ENCODE results near the gene SIL1. TPM values are rescaled to one million over a fixed set of nuclear protein-coding genes. Genes with fewer than 3 reads are reported as not detected.
"Not testable (repeated sequence)": the region's sequence is repeated elsewhere in the genome, so short reads cannot be mapped to it uniquely, and the experiment has no call there.

SIL1 gene
- total and polyA plus RNA-seq, 2 donors (not counting 3 experiments of a cell fraction or from before 2014, with no cell fraction given) = 47.6 to 67.2 TPM

DNA sequence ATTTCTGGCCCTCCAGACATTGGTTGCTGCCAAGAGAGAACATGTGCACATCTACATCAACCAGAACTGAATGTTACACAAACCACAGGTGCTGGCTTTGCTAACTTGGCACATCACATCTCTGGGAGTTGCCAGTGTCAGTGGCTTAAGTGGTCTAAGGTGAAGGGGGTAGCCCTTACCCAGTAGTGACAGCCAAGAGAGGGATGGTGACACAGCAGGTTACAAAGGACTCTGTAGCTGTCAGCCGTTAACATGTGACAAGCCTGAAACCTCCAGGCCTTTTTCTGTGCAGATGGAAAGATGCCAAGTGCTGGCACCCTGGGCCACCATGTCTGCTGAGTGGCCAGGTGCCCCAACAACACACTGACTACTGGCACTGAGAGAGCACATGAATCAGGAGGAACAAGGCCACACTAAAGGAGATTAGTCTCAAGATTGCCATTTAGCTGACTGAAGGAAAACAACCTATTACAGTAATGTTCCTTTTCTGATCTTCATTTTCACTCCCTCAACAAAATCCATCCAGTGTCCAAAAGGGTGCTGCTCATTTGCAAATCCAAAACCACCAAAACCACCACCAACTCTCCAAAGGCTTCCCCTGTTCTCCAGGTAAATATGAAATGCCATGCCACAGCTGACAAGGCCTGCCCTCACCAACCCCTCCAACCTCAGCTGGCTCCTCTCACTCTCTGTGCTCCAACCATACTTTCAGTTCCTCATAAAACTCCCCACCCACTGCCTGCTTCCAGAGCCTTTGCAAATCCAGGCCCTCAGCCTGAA is 20.2 kb downstream of the SIL1 start:
- no peak for DNase-seq (ENCODE audit: low read depth, low spot score)
- BruUV-seq (replicated peaks) = no TSS peak
- no peak overlapping the region for H2AFZ ChIP-seq (ENCODE audit: low read depth, low read length)
- TF ChIP-seq, protein P1, sequence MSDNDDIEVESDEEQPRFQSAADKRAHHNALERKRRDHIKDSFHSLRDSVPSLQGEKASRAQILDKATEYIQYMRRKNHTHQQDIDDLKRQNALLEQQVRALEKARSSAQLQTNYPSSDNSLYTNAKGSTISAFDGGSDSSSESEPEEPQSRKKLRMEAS (IDR thresholded peaks at IDR 0.05; ENCODE audit: insufficient read depth, insufficient read length) = no peak
- no peak for TF ChIP-seq POLR2AphosphoS5 (IDR thresholded peaks at IDR 0.05; ENCODE audit: insufficient read depth, low read depth, low read length)
- TF ChIP-seq MYC (IDR thresholded peaks at IDR 0.05; ENCODE audit: low read depth, low read length) = no peak
- no peak for TF ChIP-seq FOS (IDR thresholded peaks at IDR 0.05; ENCODE audit: borderline replicate concordance, insufficient read depth, low read length)
- TF ChIP-seq POLR2A (IDR thresholded peaks at IDR 0.05; ENCODE audit: low read depth, low read length) = no peak
- TF ChIP-seq, protein P2, sequence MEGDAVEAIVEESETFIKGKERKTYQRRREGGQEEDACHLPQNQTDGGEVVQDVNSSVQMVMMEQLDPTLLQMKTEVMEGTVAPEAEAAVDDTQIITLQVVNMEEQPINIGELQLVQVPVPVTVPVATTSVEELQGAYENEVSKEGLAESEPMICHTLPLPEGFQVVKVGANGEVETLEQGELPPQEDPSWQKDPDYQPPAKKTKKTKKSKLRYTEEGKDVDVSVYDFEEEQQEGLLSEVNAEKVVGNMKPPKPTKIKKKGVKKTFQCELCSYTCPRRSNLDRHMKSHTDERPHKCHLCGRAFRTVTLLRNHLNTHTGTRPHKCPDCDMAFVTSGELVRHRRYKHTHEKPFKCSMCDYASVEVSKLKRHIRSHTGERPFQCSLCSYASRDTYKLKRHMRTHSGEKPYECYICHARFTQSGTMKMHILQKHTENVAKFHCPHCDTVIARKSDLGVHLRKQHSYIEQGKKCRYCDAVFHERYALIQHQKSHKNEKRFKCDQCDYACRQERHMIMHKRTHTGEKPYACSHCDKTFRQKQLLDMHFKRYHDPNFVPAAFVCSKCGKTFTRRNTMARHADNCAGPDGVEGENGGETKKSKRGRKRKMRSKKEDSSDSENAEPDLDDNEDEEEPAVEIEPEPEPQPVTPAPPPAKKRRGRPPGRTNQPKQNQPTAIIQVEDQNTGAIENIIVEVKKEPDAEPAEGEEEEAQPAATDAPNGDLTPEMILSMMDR (IDR thresholded peaks at IDR 0.05; ENCODE audit: extremely low read depth in 1 of 2, insufficient read depth in 1 of 2, low read depth in 1 of 2, low read length in 2 of 2) = no peak
- no peak for TF ChIP-seq EZH2 (IDR thresholded peaks at IDR 0.05; ENCODE audit: borderline replicate concordance, low read depth, low read length, severe bottlenecking)
- no peak for TF ChIP-seq GATA2 (IDR thresholded peaks at IDR 0.05; ENCODE audit: insufficient read depth, insufficient read length, low read depth, low read length)
- no peak for TF ChIP-seq JUN (IDR thresholded peaks at IDR 0.05; ENCODE audit: borderline replicate concordance, insufficient read depth, insufficient read length, low read depth)
- POLR2A ChIA-PET = no interaction called here
- no peaks in the 10 kb centered on the region for H4K20me1 ChIP-seq (replicated peaks; ENCODE audit: control insufficient read depth, extremely low read depth, insufficient read depth, low read length)
- H3K4me1 ChIP-seq (ENCODE audit: control insufficient read depth, extremely low read depth, insufficient read depth, low read length) = no peaks in the 10 kb centered on the region
- intact Hi-C loops (cut with micrococcal nuclease) (no loop called here), dilution Hi-C loops (cut with MboI; ENCODE audit: extremely low pct_ligation_motif_present, low sequenced_read_pairs) (no loop called here)
- H3K27me3 ChIP-seq (ENCODE audit: control insufficient read depth in 2 of 2, insufficient read depth in 2 of 2, low read length in 2 of 2) = no peaks in the 10 kb centered on the region
- H3K36me3 ChIP-seq (ENCODE audit: control insufficient read depth in 2 of 2, extremely low read depth in 1 of 2, insufficient read depth in 2 of 2, low read length in 2 of 2) = no peaks in the 10 kb centered on the region
- H3K4me3 ChIP-seq (replicated peaks in 1 of 3; ENCODE audit: insufficient read depth in 1 of 3, low read depth in 1 of 3, low read length in 3 of 3) = no peak overlapping the region
- no peaks in the 10 kb centered on the region for H3K9me3 ChIP-seq (replicated peaks; ENCODE audit: control insufficient read depth, insufficient read depth, low read length)
- H3K9me1 ChIP-seq (replicated peaks; ENCODE audit: control insufficient read depth, extremely low read depth, insufficient read depth, low read length) = no peaks in the 10 kb centered on the region
- no peak for FAIRE-seq
- H3K79me2 ChIP-seq (ENCODE audit: control insufficient read depth, insufficient read depth, low read length) = no peaks in the 10 kb centered on the region
- CTCF ChIA-PET = interaction anchor here (0.6 kb wide), 1 partner anchor 43 kb away, joined by 3 read pairs; no protein-coding TSS in a partner anchor
- no peak overlapping the region for H3K9ac ChIP-seq (replicated peaks; ENCODE audit: extremely low read depth, insufficient read depth, low read length)
- no peak overlapping the region for H3K27ac ChIP-seq (ENCODE audit: insufficient read depth, low read depth, low read length)
- no peak overlapping the region for H3K4me2 ChIP-seq (ENCODE audit: insufficient read depth, low read length)

DNA sequence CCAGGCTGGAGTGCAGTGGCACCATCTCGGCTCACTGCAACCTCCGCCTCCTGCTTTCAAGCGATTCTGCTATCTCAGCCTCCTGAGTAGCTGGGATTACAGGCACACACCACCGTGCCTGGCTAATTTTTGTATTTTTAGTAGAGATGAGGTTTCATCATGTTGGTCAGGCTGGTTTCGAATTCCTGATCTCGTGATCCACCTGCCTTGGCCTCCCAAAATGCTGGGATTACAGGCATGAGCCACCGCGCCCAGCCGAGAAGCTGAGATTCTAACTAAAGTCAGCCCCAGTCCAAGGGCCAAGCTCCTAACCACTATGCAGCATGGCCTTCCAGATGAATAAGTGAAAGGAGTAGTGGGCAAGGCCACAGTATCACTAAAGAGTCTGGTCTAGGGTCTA is 20.9 kb downstream of the SIL1 start:
- H3K4me2 ChIP-seq (ENCODE audit: insufficient read depth, low read length); FAIRE-seq; H3K9me3 ChIP-seq (replicated peaks; ENCODE audit: control insufficient read depth, insufficient read depth, low read length); dilution Hi-C loops (cut with MboI; ENCODE audit: extremely low pct_ligation_motif_present, low sequenced_read_pairs); CTCF ChIA-PET; DNase-seq (ENCODE audit: low read depth, low spot score); H3K4me3 ChIP-seq (replicated peaks in 1 of 3; ENCODE audit: insufficient read depth in 1 of 3, low read depth in 1 of 3, low read length in 3 of 3); H3K4me1 ChIP-seq (ENCODE audit: control insufficient read depth, extremely low read depth, insufficient read depth, low read length); H3K36me3 ChIP-seq (ENCODE audit: control insufficient read depth in 2 of 2, extremely low read depth in 1 of 2, insufficient read depth in 2 of 2, low read length in 2 of 2); H2AFZ ChIP-seq (ENCODE audit: low read depth, low read length); H3K9ac ChIP-seq (replicated peaks; ENCODE audit: extremely low read depth, insufficient read depth, low read length); H3K27me3 ChIP-seq (ENCODE audit: control insufficient read depth in 2 of 2, insufficient read depth in 2 of 2, low read length in 2 of 2); BruUV-seq (replicated peaks); intact Hi-C loops (cut with micrococcal nuclease); H4K20me1 ChIP-seq (replicated peaks; ENCODE audit: control insufficient read depth, extremely low read depth, insufficient read depth, low read length); H3K79me2 ChIP-seq (ENCODE audit: control insufficient read depth, insufficient read depth, low read length); H3K9me1 ChIP-seq (replicated peaks; ENCODE audit: control insufficient read depth, extremely low read depth, insufficient read depth, low read length); H3K27ac ChIP-seq (ENCODE audit: insufficient read depth, low read depth, low read length): not testable (repeated sequence)
- POLR2A ChIA-PET = interaction anchor here (0.6 kb wide), 1 partner anchor 190 kb away, joined by 5 read pairs; no protein-coding TSS in a partner anchor
